Measurements from ENCODE around the gene RAB3C. TPM values are rescaled to one million over a fixed set of nuclear protein-coding genes. Genes with fewer than 3 reads are reported as not detected.

Gene RAB3C
- total RNA-seq, 2 experiments from 2014 or later = not detected

DNA sequence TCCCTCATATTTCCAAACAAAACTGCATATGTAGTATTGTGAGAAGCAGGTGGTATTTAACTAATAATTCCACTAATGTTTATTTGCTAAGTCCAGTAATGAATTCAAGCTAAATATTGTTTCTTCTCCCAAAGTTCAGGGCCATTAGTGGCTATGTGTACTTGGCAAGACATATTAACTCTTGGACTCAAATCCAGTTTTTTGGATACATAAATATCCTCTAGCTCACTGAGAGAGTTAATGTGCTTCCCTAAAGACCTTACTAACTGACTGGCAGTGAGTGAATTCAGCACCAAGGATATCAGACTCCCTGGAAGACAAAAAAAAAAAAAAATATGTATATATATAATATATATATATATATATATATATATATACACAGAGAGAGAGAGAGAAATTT, 214.1 kb downstream of the RAB3C start:
- DNase-seq = no peak
- Mint-ChIP-seq H3K27ac (no peak overlapping the region), H3K4me3 (no peak overlapping the region), H3K9me3 (peaks cover 3% of the 10 kb centered on the region), H3K36me3 (ENCODE audit: low read depth) (no peaks in the 10 kb centered on the region), H3K27me3 (ENCODE audit: low read depth) (peaks cover 8% of the 10 kb centered on the region), H3K4me1 (ENCODE audit: low read depth) (peaks cover 6% of the 10 kb centered on the region)
- intact Hi-C loops (cut with micrococcal nuclease) = no loop called here
- CTCF ChIA-PET = interaction anchor here (0.6 kb wide), 2 partner anchors 35 to 36 kb away, joined by 3 read pairs; no protein-coding TSS in a partner anchor

DNA sequence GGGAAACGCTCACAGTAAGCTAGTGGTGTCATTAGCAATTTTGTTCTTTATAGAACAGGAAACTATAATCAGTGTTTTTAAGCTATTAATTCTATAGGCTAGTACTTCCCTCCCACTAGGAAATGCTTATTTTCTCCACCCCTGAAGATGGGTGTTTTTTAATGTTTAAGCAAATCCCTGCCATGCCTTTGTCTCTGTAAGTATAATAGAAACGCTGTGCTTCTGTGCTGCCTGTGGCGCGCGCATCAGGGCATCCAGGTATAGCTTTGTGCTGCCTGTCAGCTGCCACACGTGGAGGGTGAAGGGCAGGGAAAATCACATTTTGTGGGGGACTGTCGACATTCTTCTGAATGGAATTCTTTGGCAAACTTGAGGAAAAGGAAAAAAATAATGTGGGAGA, 217.5 kb downstream of the RAB3C start:
- no peaks in the 10 kb centered on the region for H3K9me3 Mint-ChIP-seq
- CTCF ChIA-PET = no interaction called here
- H3K36me3 Mint-ChIP-seq (ENCODE audit: low read depth) = no peaks in the 10 kb centered on the region
- H3K4me1 Mint-ChIP-seq (ENCODE audit: low read depth) = peaks cover 5% of the 10 kb centered on the region
- DNase-seq = no peak
- no peak overlapping the region for H3K4me3 Mint-ChIP-seq
- intact Hi-C loops (cut with micrococcal nuclease) = no loop called here
- H3K27me3 Mint-ChIP-seq (ENCODE audit: low read depth) = peaks cover 8% of the 10 kb centered on the region
- no peak overlapping the region for H3K27ac Mint-ChIP-seq

DNA sequence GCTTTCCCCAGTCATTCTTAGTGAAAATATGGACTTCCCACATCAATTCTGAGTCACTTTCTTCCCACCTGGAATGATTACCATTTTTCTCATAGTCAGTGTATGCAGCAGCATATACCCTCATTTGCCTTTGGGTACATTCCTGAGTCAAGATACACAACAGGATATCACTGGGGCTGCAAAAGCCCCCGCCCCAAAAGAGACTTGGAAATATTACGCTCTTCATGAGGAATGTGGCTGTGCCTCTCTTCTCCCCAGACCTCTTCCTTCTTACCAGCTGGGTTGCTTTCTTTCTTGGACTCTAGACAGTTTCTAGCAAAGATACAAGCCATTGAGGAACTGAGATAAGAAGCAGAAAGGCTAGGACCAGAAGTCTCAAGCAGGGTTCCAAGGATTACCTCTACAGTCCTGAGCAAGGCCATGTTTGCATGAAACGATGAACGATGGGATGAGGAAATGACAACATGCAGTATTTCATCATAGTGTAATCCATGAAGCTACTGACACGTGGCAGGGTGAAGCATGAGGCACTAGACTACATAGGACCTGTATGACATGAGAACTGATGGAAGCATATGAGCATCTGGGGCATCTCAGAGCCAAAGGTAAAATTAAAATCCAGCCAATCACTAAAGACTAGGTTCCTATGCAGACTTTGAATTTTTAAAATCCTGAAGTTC, 218.1 kb downstream of the RAB3C start:
- CTCF ChIA-PET = no interaction called here
- no peak for DNase-seq
- H3K27ac Mint-ChIP-seq = no peak overlapping the region
- H3K27me3 Mint-ChIP-seq (ENCODE audit: low read depth) = peaks cover 8% of the 10 kb centered on the region
- no peaks in the 10 kb centered on the region for H3K36me3 Mint-ChIP-seq (ENCODE audit: low read depth)
- H3K9me3 Mint-ChIP-seq = no peaks in the 10 kb centered on the region
- intact Hi-C loops (cut with micrococcal nuclease) = no loop called here
- H3K4me3 Mint-ChIP-seq = no peak overlapping the region
- no peaks in the 10 kb centered on the region for H3K4me1 Mint-ChIP-seq (ENCODE audit: low read depth)

DNA sequence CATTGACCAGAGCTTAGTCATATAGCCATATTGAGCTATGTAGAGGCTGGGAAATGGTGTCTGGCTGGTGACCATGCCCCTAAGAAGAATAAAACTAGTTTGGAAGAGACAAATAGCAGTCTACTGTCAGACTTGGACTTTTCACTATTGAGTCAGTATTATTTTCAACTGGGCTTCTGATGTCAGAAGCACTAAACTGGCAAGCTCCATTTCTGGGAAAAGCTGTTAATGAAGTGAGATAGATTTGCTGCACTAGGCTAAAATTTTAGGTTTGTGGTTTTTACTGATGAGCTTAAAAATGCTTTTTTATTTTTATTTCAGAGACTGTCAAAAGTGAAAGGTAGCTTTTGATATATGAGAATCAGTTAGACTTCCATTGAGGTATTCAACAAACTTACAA, 220.2 kb downstream of the RAB3C start:
- no peak overlapping the region for H3K4me3 Mint-ChIP-seq
- H3K27ac Mint-ChIP-seq = no peak overlapping the region
- intact Hi-C loops (cut with micrococcal nuclease) = no loop called here

DNA sequence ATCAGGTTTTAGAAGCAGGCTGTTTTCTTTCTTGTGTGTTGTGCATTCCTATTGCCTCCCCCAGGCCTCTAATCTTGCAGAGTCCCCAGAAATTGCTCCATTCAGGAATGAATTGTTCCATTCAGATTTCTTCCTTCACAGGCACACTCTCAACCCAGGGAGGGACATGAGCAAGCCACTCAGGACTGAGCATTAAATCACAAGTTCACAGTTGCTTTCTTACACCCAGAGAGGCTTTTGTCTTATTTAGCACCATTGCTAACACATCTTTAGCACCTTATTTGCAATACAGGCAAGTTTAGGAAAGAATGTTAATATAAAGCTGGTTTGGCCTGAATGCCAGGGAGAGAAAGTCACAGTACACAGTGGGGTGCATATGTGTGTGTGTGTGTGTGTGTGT, 221.4 kb downstream of the RAB3C start:
- Mint-ChIP-seq H3K4me1 (ENCODE audit: low read depth) (no peaks in the 10 kb centered on the region), H3K27ac (no peak overlapping the region), H3K27me3 (ENCODE audit: low read depth) (peaks cover 11% of the 10 kb centered on the region), H3K4me3 (no peak overlapping the region), H3K9me3 (no peaks in the 10 kb centered on the region), H3K36me3 (ENCODE audit: low read depth) (no peaks in the 10 kb centered on the region)
- CTCF ChIA-PET = interaction anchor here (0.6 to 1.4 kb wide), 5 partner anchors 10 to 186 kb away, joined by 3 to 4 read pairs (median 3); no protein-coding TSS in a partner anchor
- intact Hi-C loops (cut with micrococcal nuclease) = no loop called here
- no peak for DNase-seq

More for the DNA sequence above, 220.2 kb downstream of the RAB3C start:
- DNase-seq = no peak
- Mint-ChIP-seq H3K36me3 (ENCODE audit: low read depth) (no peaks in the 10 kb centered on the region), H3K4me1 (ENCODE audit: low read depth) (no peaks in the 10 kb centered on the region), H3K27me3 (ENCODE audit: low read depth) (peaks cover 13% of the 10 kb centered on the region), H3K9me3 (no peaks in the 10 kb centered on the region)
- CTCF ChIA-PET = no interaction called here

DNA sequence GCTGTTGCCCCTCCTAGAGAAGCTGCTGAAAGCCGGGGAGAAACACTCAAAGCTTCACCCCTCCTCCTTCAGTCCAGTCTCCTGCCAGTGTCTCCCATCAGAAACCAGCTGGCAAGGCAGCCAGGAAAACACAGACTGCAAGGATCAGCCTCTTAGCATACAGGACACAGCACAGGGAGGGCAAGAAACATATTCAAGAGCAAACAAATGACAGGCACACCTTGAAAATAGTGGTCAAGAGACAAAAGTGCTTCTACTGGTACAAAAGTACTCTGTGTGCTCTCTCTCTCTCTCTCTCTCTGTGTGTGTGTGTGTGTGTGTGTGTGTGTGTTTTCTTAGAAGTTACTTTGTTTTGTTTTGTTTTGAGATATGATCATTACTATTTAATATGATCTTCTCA, 227.2 kb downstream of the RAB3C start:
- Mint-ChIP-seq H3K4me3 (no peak overlapping the region), H3K4me1 (ENCODE audit: low read depth) (no peaks in the 10 kb centered on the region), H3K36me3 (ENCODE audit: low read depth) (no peaks in the 10 kb centered on the region), H3K27me3 (ENCODE audit: low read depth) (peaks cover 6% of the 10 kb centered on the region), H3K27ac (no peak overlapping the region), H3K9me3 (no peaks in the 10 kb centered on the region)
- CTCF ChIA-PET = interaction anchor here (0.5 kb wide), 1 partner anchor 307 kb away, joined by 4 read pairs; no protein-coding TSS in a partner anchor
- no peak for DNase-seq
- intact Hi-C loops (cut with micrococcal nuclease) = no loop called here

DNA sequence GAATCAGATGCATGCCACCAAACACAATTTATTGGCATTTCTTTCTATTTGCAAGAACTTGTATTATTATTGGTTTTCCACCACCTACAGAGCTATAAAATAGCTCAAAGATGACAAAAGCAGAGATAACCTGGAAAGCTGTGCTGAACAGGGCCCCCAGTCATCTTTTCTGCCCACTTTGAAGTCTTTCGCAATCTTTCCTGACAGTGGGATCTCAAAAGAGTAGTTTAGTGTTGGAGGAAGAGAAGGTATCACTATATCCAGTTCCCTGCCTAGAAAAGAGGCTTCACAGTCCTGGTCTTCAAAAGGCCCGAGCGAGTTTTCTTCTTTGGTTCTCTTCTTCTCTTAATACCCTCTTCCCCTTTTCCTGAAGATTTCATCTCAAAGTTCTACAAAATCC, 231.0 kb downstream of the RAB3C start:
- CTCF ChIA-PET = interaction anchor here (1.0 to 1.3 kb wide), 2 partner anchors 10 to 21 kb away, joined by 3 to 4 read pairs; no protein-coding TSS in a partner anchor
- no peaks in the 10 kb centered on the region for H3K4me1 Mint-ChIP-seq (ENCODE audit: low read depth)
- intact Hi-C loops (cut with micrococcal nuclease) = no loop called here

DNA sequence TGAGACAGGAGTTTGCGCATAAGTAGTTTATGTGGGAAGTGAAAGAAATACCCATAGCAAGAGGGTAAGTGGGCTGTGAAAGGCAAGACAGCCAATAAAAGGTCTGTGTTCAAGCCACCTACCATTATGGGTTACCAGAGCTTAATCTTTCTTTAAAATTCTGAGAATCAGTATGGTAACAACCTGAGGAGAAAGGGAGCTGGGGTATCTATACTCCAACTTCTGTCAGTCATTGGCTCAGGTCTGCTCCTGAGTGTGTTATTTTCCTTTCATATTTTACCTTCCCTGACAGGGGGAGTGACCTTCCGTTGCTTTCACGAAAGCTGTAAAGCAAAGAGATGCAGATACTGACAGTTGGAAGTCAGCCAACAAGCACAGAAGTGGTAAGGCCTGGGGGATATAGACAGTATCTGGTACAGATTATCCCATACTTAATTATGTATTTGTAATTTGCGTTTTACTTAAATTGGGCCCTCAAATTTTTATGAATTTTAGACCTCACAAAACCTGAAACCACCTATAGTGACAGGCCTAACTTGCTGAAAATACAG, 233.4 kb downstream of the RAB3C start:
- H3K36me3 Mint-ChIP-seq (ENCODE audit: low read depth) = no peaks in the 10 kb centered on the region
- no peaks in the 10 kb centered on the region for H3K9me3 Mint-ChIP-seq
- no peak overlapping the region for H3K27ac Mint-ChIP-seq
- H3K27me3 Mint-ChIP-seq (ENCODE audit: low read depth) = no peaks in the 10 kb centered on the region
- CTCF ChIA-PET = interaction anchor here (0.6 to 1.2 kb wide), 2 partner anchors 32 to 268 kb away, joined by 3 read pairs; no protein-coding TSS in a partner anchor
- H3K4me3 Mint-ChIP-seq = no peak overlapping the region
- H3K4me1 Mint-ChIP-seq (ENCODE audit: low read depth) = no peaks in the 10 kb centered on the region
- no peak for DNase-seq
- intact Hi-C loops (cut with micrococcal nuclease) = no loop called here

More for the DNA sequence above, 231.0 kb downstream of the RAB3C start:
- H3K9me3 Mint-ChIP-seq = no peaks in the 10 kb centered on the region
- peaks cover 2% of the 10 kb centered on the region for H3K27me3 Mint-ChIP-seq (ENCODE audit: low read depth)
- DNase-seq = no peak
- H3K36me3 Mint-ChIP-seq (ENCODE audit: low read depth) = no peaks in the 10 kb centered on the region
- no peak overlapping the region for H3K4me3 Mint-ChIP-seq
- H3K27ac Mint-ChIP-seq = no peak overlapping the region

DNA sequence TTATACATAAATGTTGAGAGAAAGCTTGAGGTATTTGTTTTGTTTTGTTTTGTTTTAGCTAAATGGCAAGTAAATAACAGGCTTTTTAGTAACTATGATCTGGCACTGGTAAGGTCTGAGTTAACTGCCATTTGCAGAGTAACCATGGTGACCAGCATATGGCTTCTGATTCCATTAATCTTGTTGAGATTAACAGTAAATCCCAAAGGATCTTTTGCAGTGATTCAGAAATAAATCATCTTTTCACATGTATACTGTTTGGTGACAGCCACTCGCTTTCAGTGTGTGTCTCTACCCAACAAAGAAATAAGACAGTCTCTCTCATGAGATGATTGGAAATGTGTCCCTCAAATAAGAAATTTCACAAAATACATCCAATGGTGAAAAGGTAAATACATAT, 235.6 kb downstream of the RAB3C start:
- H3K27ac Mint-ChIP-seq = no peak overlapping the region
- intact Hi-C loops (cut with micrococcal nuclease) = no loop called here
- no peaks in the 10 kb centered on the region for H3K4me1 Mint-ChIP-seq (ENCODE audit: low read depth)
- CTCF ChIA-PET = no interaction called here
- H3K4me3 Mint-ChIP-seq = no peak overlapping the region
- H3K36me3 Mint-ChIP-seq (ENCODE audit: low read depth) = no peaks in the 10 kb centered on the region
- no peak for DNase-seq
- H3K9me3 Mint-ChIP-seq = no peaks in the 10 kb centered on the region
- H3K27me3 Mint-ChIP-seq (ENCODE audit: low read depth) = no peaks in the 10 kb centered on the region

DNA sequence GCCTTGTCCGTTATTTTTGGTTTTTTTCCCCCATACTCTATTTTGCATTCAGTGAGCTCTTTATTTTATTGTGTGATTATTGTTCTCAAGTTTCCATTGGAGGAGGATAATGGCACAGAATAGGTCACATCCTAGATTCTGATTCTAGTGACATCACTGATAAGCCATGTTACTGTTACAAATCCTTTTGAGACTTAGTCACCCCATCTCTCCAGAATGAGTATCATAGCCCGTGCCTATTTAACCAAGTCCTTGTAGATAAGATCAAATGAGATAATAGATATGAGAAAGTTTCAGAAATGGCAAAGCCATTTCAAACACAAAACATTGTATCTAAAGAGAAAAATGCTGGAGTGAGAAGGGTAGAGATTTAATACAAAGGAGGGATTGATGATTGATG, 242.6 kb downstream of the RAB3C start:
- peaks cover 6% of the 10 kb centered on the region for H3K27me3 Mint-ChIP-seq (ENCODE audit: low read depth)
- no peak for DNase-seq

DNA sequence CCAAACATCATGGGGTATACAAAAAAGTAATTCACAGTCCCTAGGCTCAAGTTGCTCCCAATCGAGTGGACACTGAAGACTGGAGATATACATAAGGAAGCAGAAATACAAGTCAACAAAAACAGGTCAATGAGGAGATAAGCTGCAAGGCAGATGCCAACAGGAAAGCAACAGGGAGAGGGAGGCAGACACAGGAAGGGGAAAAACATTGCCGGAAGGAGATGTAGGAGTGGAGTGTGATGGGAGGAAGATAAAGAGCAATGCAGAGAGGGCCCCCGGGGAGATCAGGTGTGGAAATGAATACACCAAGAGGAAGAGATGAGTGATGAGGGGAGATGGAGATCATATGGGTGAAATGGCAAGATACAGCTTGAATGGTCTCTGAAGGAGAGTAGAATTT, 243.0 kb downstream of the RAB3C start:
- no peak overlapping the region for H3K4me3 Mint-ChIP-seq
- CTCF ChIA-PET = no interaction called here

More for the DNA sequence above, 242.6 kb downstream of the RAB3C start:
- Mint-ChIP-seq H3K4me3 (no peak overlapping the region), H3K27ac (no peak overlapping the region), H3K4me1 (ENCODE audit: low read depth) (no peaks in the 10 kb centered on the region), H3K9me3 (no peaks in the 10 kb centered on the region), H3K36me3 (ENCODE audit: low read depth) (no peaks in the 10 kb centered on the region)
- CTCF ChIA-PET = no interaction called here
- intact Hi-C loops (cut with micrococcal nuclease) = no loop called here

DNA sequence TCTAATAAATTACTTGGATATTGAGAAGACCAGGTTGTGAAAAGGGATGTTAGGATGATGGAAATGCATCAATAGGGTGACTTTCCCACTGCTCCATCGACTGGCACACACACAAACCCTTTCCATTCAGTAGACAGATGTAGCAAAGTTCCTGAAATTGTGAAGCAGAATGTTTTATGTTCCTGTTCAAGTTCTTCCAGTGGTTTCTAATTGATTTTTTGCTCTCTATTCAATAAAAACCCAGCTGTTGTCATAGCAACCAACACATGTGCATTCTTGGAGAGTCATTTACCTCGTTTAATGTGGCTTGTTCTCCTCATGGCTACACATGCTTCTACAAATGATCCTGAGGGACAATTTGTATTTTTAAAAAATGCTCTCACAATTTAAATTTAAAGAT, 244.6 kb downstream of the RAB3C start:
- Mint-ChIP-seq H3K9me3 (no peaks in the 10 kb centered on the region), H3K27me3 (ENCODE audit: low read depth) (peaks cover 6% of the 10 kb centered on the region), H3K36me3 (ENCODE audit: low read depth) (no peaks in the 10 kb centered on the region), H3K4me1 (ENCODE audit: low read depth) (no peaks in the 10 kb centered on the region), H3K27ac (no peak overlapping the region), H3K4me3 (no peak overlapping the region)
- intact Hi-C loops (cut with micrococcal nuclease) = no loop called here
- DNase-seq = no peak
- CTCF ChIA-PET = no interaction called here

More for the DNA sequence above, 243.0 kb downstream of the RAB3C start:
- no peak for DNase-seq
- intact Hi-C loops (cut with micrococcal nuclease) = no loop called here
- Mint-ChIP-seq H3K27ac (no peak overlapping the region), H3K36me3 (ENCODE audit: low read depth) (no peaks in the 10 kb centered on the region), H3K4me1 (ENCODE audit: low read depth) (no peaks in the 10 kb centered on the region), H3K27me3 (ENCODE audit: low read depth) (peaks cover 6% of the 10 kb centered on the region), H3K9me3 (no peaks in the 10 kb centered on the region)

DNA sequence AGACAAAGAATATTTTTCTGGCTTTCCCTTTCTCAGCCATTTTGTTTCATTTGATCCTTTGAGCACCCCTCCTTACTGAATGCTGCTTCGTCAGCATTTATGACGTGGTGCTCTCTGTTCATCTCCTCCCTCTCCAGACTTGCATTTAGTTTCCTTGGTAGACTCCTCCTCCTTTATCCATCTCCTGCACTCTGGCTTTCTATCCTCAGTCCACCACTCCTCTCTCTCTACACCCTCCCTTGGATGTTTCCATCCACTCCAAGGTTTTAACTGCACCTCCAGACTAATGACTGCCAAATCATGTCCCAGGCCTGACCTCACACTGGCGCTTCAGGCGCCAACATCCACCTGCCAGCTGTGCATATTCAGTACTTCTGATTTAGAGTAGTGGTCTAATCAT, 245.4 kb downstream of the RAB3C start:
- Mint-ChIP-seq H3K36me3 (ENCODE audit: low read depth) (no peaks in the 10 kb centered on the region), H3K9me3 (no peaks in the 10 kb centered on the region), H3K27ac (no peak overlapping the region), H3K27me3 (ENCODE audit: low read depth) (peaks cover 6% of the 10 kb centered on the region), H3K4me3 (no peak overlapping the region), H3K4me1 (ENCODE audit: low read depth) (no peaks in the 10 kb centered on the region)
- intact Hi-C loops (cut with micrococcal nuclease) = no loop called here
- CTCF ChIA-PET = no interaction called here
- no peak for DNase-seq

All from activated naive CD4-positive, alpha-beta T cell treated with anti-CD3 and anti-CD28 coated beads for 36 hours (primary cell).